Middle frontal gyrus (tissue), 1 donor: ENCODE data around the gene SLC39A10.
"Not testable (repeated sequence)": the region's sequence is repeated elsewhere in the genome, so short reads cannot be mapped to it uniquely, and the experiment has no call there.

Experiments used
- DNase-seq: peaks from one replicate; pipeline ENCODE4 v3.0.0-alpha.2; 2015; ENCODE audit warnings: low spot score; ENCODE audit errors: extremely low spot score

Gene SLC39A10

DNA sequence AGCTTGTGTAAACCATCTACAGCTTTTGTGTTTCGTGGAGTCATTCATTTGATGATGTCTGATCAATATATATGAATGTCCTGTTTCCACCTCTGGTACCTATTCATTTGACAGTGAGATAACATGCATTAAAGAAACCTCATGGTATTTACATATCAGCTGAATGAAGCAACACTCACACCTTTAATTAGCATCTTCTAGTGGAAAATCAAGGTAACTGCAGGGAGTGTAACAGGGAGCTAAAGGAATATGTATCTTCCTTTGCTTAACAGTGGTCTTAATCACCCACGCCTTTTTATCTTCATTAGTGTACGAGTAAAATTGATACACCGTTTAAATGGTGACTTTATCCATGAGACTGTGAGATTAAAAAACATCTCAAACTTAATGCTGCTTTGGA, 15.6 kb downstream of the SLC39A10 start:
- DNase-seq = no peak

DNA sequence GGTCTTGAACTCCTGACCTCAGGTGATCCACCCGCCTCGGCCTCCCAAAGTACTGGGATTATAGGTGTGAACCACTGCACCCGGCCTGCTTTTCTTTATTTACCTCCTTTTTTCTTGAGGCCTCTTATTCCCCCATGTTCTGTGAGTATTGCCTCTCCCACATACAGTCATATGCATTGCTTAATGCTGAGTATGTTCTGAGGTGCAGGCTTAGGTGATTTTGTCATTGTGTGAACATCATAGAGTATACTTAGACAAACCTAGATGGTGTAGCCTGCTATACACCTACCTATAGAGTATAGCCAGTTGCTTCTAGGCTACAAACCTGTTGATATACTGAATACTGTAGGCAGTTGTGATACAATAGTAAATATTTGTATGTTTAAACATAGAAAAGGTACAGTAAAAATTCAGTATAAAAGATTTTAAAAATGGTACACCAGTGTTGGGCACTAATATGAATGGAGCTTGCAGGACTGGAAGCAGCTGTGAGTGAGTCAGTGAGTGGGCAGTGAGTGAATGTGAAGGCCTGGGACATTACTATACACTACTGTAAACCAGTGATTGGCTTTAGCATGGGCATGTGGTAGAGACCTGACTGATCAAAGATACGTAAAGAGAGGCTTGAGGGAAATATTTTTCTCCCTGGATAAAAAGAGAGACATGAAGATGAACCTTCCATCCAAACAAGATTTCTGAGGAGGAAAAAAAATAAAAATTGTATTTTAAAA, 17.6 kb downstream of the SLC39A10 start:
- DNase-seq = no peak

DNA sequence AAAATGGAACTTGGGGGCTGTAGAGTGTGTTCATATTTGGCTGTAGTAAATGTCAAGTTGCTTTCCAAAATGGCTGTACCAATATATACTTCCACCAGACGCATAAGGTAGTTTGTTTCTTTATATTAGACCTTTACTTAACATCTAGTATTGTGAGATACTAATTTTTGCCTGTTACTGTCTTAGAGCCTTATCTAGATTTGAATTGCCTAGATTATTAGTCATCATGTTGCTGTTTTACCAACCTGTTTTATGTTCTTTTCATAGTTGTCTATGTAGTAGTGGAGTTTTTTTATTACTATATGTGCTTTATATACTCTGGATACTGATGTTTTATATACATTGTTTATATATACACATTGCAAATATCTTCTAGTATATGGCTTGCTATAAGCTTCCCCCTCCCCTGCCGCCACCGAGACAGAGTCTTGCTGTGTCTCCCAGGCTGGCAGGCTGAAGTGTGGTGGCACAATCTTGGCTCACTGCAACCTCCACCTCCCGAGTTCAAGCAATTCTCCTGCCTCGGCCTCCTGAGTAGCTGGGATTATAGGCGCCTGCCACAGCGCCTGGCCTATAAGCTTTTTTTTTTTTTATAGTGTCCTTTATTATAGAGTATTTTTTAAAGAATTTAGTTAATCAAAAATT, 18.9 kb downstream of the SLC39A10 start:
- no peak for DNase-seq

DNA sequence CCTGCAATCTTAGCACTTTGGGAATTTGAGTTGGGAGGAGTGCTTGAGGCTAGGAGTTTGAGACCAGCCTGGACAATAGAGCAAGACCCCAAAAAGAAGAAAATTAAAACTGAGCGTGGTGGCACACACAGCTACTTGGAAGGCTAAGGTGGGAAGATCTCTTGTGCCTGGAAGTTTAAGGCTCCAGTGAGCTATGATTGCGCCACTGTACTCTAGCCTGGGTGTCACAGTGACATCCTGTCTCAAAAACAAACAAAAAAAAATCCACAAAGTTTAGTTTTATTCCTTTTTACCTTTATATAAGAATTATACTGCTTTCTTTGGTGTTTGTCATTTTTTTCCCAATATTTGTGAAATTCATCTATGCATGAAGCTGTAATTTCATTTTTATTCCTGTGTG, 20.3 kb downstream of the SLC39A10 start:
- no peak for DNase-seq

DNA sequence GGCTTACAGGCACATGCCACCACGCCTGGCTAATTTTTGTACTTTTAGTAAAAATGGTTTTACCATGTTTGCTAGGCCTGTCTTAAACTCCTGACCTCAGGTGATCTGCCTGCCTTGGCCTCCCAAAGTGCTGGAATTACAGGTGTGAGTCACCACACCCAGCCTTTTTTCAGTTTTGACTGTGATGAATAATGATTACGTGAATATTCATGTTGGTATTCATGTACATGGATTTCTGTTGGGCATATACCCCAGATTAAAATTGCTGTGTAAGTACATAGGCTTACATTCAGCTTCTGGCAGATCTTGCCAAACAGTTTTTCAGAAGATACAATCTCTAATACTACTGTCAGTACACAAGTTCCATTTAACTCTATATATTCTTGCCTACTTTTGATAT, 20.9 kb downstream of the SLC39A10 start:
- DNase-seq = no peak

DNA sequence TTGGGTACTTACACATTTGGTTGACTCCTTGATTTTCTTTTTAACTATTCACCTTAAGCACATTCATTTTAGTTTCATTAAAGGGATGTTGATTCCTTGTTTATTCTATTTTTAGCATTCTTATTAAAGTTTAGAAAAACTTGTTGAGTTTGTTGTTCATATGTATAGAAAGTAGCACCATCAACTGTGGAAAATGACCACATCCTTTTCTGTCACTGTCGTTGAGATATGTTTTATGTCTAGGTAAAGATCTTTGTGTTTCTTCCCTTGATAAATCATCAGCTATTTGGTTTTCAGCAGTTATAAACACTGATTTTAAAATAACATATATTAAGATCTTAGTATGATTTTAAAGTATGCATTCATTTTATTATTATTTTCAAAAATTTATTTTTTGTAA, 25.1 kb downstream of the SLC39A10 start:
- no peak for DNase-seq

DNA sequence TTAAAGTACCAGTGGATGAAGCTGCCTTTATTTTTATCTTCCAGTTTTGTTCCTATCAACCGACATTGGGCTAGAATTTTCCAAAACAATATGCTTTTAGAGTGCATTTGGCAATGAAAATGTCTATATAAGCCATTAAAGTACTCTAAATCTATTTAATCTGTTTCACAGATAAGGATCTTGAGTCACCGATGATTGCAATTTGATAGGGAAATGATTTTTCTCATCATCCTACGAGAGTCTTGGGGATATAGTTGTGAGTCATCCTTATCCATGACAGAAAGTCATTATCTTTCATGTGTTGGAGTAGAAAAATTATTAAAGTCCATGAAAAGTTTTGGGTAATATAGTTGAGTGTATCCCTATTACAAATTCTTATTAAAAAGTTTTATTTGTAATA, 26.1 kb downstream of the SLC39A10 start:
- no peak for DNase-seq

DNA sequence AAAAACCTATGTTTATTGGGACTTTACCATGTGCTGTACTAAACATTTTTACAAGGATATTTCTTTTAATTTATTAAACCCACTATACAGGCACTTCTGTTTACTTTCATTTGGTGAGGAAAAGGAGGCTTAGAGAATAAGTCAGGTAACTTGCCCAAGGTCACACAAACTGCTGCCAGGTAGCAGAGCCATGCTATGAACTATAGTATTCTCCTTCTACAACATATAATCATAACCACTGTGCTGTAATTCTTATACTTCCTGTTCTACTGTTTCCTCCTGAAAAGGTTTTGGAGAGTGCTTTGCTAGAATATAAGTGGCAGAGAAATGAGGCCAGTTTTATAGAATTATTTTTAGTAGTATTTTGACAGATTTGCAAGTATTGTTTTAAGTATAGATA, 29.5 kb downstream of the SLC39A10 start:
- DNase-seq = no peak

DNA sequence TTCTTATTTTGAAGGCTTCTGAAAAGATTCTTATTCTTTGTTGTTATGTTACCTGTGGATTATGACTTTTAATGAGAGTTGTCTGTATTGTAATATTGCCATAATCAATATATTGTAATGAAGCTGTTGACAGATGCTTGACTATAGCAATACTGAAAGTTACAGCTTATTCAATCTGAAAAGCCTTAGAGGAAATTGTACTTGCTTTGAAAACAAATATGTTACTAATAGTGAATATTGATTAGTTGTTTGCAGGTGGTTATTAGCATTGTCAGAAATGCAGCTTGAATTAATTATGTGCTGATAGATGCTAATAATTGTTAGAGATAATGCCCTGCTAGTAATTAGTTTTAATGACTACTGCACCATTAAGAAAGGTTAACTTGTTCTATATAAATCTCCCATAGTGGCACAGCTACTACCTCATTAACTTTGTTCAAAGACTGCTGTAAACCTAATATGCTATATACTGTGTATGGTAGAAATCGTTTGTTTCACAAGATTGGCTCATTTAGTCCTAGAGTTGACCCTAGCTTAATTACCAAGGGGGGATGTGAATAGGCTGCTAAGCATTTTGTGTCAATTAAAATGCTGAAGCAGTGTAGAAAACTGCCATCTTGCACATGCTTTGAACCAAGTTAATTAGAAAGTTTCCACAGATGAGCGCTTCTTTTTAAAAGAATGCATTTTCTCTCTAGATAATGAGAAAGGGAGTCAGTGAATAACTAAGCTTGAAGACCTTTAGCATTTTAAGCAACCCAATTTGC, 30.5 kb downstream of the SLC39A10 start:
- no peak for DNase-seq

DNA sequence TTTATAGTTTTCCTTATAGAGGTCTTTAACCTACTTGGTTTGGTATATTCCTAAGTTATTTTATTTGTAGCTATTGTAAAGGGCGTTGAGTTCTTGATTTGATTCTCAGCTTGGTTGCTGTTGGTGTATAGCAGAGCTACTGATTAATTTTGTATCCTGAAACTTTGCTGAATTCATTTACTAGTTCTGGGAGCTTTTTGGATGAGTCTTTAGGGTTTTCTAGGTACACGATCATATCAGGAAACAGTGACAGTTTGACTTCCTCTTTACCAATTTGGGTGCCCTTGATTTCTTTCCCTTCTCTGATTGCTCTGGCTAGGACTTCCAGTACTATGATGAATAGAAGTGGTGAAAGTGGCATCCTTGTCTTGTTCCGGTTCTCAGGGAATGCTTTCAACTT, 35.5 kb downstream of the SLC39A10 start:
- DNase-seq = not testable (repeated sequence)

DNA sequence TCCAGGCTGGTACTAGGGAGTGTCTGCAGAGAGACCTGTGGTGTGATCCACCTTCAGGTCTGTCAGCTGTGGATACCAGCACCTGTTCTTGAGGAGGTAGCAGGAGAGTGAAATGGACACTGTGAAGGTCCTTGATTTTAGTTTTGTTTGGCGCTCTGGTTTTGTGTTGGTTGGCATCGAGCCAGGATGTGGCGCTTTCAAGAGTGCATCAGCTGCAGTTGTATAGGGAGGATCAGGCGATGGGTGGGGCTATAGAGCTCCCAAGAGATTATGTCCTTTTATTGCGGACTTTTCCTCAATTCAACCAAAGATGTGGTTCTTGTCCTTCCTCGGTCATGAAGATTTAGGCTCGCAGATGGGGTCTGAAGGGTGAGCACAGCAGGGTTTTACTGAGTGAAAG, 37.5 kb downstream of the SLC39A10 start:
- no peak for DNase-seq

DNA sequence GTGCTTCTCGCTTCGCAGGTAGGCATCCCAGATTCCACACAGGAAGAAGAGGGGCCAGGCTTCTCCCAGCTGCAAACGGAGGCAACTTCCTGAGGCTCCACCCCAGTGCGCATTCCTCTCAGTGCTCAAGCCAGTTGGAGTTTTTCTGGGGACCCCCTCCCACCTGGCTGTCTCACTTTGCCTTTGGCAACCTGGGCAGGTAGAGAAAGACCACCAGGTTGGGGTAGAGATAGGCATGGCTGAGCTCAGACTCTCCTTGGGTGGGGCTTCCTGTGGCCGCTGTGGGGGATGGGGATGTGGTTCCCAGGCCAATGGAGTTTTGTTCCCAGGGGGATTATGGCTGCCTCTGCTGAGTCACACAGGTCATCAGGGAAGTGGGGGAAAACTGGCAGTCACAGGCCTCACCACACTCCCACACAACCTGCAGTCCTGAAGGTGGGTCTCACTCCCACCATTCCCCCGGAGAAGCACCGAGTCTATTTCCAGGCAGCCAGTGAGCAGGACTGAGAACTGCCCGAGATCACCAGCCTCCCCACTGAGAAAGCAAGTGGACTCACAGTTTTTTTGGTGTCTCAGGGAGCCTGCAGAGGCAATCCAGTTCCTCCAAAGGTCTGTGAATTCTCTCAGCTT, 38.1 kb downstream of the SLC39A10 start:
- no peak for DNase-seq

DNA sequence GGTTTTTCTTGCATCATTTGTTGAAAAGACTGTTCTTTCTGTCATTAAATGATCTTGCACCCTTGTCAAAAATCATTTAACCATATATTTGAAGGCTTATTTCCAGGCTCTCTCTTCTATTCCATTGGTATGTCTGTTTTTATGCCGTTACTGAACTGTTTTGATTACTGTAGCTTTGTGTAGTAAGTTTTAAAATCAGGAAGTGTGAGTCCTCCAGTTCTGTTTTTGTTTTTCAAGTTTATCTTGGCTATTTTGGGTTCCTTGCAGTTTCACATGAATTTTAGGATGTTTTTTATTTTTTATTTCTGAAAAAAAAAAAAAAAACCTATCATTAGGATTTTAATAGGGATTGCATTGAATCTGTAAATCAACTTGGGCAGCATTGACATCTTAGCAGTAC, 39.0 kb downstream of the SLC39A10 start:
- DNase-seq = no peak

DNA sequence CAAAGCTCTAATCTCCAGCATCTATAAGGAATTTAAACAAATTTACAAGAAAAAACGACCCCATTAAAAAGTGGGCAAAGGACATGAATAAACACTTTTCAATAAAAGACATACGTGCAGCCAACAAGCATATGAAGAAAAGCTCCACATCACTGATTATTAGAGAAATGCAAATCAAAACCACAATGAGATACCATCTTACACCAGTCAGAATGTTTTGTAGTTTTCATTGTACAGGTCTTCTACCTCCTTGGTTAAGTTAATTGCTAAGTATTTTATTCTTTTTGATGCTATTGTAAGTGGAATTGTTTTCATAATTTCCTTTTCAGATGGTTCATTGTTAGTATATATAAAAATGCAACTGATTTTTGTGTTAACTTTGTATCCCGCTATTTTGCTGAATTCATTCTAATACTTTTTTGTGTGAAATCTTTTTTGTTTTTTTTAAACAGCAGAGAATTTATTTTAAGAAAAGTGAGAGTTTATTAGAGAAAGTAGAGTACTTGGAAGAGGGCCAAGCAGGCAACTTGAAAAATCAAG, 40.7 kb downstream of the SLC39A10 start:
- no peak for DNase-seq

DNA sequence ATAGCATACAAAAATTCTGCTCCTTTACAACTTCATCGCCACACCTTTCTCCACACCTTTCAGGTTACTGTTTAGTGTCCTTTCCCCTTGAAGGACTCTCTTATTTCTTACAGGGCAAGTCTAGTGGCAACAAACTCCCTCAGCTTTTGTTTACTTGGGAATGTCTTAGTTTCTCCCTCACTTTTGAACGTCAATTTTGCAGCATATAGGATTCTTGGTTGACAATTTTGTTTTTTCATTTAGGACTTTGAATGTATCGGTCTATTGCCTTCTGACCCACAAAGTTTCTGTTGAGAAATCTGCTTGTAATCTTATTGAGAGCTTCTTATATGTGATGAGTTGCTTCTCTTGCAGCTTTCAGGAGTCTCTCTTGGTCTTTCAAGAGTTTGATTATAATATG, 43.5 kb downstream of the SLC39A10 start:
- no peak for DNase-seq

DNA sequence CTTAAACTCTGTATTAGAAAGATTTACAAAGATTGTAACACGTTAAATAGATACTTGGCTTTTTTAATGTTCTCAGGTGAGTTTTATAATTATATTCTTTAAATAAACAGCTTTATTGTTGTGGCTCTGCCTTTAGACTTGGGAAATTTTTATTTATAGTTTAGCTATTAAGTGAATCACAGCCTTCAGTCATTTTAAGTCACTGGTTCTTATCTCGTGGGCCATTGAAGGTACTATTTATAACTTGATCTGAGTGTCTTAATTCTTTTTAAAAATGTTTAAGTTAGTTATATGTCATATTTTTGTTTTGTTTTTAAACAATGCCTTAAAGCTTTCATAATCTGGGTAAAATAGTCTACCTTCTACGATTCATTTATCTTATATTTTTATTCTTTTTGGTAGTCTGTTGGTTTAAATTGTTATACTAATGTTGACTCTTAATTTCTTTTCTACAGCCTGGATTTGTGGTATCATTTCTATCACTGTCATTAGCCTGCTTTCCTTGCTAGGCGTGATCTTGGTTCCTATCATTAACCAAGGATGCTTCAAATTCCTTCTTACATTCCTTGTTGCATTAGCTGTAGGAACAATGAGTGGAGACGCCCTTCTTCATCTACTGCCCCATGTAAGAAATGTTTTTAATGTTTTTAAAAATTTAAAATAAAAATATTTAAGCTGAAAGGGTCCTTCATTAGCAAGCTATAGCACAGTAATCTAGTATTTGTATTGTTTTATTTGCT, 49.3 kb downstream of the SLC39A10 start:
- DNase-seq = no peak

DNA sequence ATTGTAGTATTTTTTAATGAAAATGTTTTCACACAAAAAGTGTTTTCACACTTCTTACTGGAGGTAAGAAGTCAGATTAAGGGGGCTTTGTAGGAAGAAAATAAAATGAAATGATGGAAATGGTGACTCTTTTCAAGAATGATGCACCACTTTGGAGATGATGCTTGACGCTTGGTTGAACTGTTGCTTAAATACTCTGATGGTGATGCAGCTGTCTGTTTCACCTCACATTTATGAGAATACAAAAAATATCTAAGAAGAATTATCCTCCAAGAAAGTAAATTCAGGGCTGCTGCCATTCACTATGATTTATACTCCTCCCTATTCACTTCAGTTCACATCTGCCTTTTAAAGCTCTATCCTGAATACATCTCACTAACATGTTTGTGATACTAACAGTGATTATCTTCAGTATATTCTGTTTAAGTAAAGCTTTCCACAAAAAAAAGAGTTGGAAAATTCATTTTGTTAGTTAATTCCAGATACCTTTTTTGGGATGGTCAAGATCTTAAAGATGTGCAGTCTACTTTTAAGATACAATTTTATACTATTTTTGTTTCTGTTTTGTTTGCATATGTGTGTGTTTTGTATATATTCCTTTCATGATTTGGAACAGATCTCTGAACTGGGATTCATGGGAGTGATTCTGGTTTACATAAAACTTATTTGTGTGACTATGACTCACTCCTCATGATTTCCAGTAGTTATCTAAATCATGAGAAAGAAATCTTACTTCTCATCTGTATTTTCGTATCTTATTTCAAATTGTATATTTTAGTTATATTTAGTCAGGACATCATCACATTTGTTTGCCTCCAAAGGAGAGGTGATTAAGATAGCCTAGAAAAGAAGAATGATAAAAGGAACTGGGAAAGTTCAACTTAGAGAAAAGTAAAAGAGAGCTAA, 53.1 kb downstream of the SLC39A10 start:
- no peak for DNase-seq

DNA sequence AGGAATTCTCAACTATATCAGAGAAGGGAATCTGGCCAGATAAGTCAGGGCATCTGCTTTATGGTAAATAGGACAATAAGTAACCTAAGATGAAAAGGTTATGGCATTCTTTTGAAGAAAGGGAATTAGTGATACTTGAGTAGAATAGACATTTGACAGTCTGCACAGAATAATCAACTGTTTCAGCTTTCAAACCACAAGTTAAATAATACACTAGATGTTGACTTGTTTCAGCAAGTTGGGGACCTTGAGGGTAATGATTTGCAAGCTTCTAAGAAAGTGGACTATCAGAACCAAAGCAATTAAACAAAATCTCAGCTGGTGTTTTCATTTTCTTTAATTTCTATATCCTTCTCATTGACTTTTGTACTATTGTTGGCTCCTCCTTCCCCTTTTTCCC, 54.5 kb downstream of the SLC39A10 start:
- DNase-seq = no peak

DNA sequence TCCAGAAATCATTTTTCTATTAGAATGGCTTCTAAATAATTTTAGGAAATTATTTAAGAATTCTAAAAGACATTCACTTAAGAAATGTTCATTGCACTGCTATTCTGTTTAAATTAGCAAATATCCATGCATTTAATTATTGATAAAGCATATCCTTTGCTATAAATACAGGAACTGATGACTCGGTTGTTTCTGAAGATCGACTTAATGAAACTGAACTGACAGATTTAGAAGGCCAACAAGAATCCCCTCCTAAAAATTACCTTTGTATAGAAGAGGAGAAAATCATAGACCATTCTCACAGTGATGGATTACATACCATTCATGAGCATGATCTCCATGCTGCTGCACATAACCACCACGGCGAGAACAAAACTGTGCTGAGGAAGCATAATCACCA, 59.4 kb downstream of the SLC39A10 start:
- no peak for DNase-seq

DNA sequence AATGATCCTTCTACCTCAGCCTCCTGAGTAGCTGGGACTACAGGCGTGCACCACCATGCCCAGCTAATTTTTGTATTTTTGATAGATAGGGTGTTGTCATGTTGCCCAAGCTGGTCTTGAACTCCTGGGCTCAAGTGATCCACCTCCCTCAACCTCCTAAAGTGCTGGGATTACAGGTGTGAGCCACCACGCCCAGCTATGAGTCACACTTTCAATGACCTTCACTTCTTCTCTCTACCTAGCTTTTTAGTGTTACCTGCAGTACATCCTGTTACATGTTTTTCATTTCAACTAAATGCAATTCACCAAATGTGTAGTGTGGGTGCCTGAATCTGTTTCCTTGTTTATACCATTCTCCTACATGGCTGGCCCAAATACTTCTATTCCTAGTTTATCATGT, 64.0 kb downstream of the SLC39A10 start:
- no peak for DNase-seq
